Measurements from ENCODE around the gene AGBL2. TPM values are rescaled to one million over a fixed set of nuclear protein-coding genes. Genes with fewer than 3 reads are reported as not detected.
"Not testable (repeated sequence)": the region's sequence is repeated elsewhere in the genome, so short reads cannot be mapped to it uniquely, and the experiment has no call there.

Gene AGBL2
- 1.1 TPM for total RNA-seq

GRCh38 chr11:47715082-47715669 lies at the start of gene AGBL2:
Gene AGBL2 (minus strand): TSS chr11:47715369. CDS start chr11:47714650, 719 bp downstream.
- peak; percentile 53 for DNase-seq

GRCh38 chr11:47759291-47759690 lies 44.1 kb upstream of the AGBL2 start:
- DNase-seq, result not testable (repeated sequence)

GRCh38 chr11:47756208-47756607 lies 41.0 kb upstream of the AGBL2 start:
- no peak for DNase-seq

- DNase-seq, result no peak
Measured at GRCh38 chr11:47750725-47751124, 35.6 kb upstream of the AGBL2 start.

GRCh38 chr11:47742494-47742893 lies 27.3 kb upstream of the AGBL2 start:
- not testable (repeated sequence) for DNase-seq

- not testable (repeated sequence) for DNase-seq
Measured at GRCh38 chr11:47737817-47738216, 22.6 kb upstream of the AGBL2 start.

GRCh38 chr11:47732271-47732670 lies 17.1 kb upstream of the AGBL2 start:
- DNase-seq, result no peak

- no peak for DNase-seq
Measured at GRCh38 chr11:47731475-47731874, 16.3 kb upstream of the AGBL2 start.

- DNase-seq, result no peak
Measured at GRCh38 chr11:47726878-47727514, 11.8 kb upstream of the AGBL2 start.

GRCh38 chr11:47726118-47726442 lies 10.9 kb upstream of the AGBL2 start:
- no peak for DNase-seq

- no peak for DNase-seq
Measured at GRCh38 chr11:47725442-47726117, 10.4 kb upstream of the AGBL2 start.

- no peak for DNase-seq
Measured at GRCh38 chr11:47724041-47724729, 9.0 kb upstream of the AGBL2 start.

- no peak for DNase-seq
Measured at GRCh38 chr11:47723041-47723440, 7.9 kb upstream of the AGBL2 start.

GRCh38 chr11:47720651-47721050 lies 5.5 kb upstream of the AGBL2 start:
- no peak for DNase-seq

- no peak for DNase-seq
Measured at GRCh38 chr11:47716692-47717091, 1.5 kb upstream of the AGBL2 start.

GRCh38 chr11:47714554-47715081 lies 551 bp downstream of the AGBL2 start:
- DNase-seq, result no peak

GRCh38 chr11:47711816-47712215 lies 3.4 kb downstream of the AGBL2 start:
- DNase-seq, result no peak

- DNase-seq, result no peak
Measured at GRCh38 chr11:47711225-47711624, 3.9 kb downstream of the AGBL2 start.

GRCh38 chr11:47707275-47707786 lies 7.8 kb downstream of the AGBL2 start:
- not testable (repeated sequence) for DNase-seq

GRCh38 chr11:47705721-47706120 lies 9.4 kb downstream of the AGBL2 start:
- DNase-seq, result no peak

GRCh38 chr11:47691979-47692378 lies 23.2 kb downstream of the AGBL2 start:
- no peak for DNase-seq

GRCh38 chr11:47689480-47689879 lies 25.7 kb downstream of the AGBL2 start:
- DNase-seq, result no peak

GRCh38 chr11:47688991-47689390 lies 26.2 kb downstream of the AGBL2 start:
- DNase-seq, result no peak
